ENCODE results near the gene SULT4A1.

DNA sequence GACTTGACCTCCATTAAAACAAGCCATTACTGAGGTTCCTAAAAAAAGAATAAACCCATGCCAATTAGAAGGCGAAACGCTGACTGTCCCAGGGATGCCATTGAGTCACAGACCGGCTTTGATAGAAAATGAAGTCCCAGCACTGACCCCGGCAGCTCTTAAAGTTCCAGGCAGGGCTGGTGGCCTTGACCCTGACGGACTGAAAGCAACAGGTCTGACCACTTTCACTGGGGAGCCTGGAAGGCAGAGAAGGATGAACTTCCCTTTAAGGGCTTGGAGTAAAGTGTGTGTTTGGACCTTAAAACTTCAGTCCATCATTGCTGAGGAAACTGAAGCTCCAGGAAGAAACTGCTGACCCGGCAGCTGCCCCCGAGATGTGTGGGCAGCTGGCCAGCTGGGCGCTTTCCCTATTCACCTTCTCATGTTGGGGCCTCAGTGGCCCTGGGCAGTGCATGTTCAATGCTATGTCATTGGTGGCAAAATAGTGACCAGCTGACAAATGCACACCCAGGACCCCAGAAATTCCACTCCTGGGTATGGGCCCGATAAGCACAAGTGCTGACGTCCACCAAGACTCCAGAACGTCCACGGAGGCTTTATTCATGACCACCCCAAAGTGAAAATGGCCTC, 31.3 kb downstream of the SULT4A1 start:
- TF ChIP-seq, protein P1, sequence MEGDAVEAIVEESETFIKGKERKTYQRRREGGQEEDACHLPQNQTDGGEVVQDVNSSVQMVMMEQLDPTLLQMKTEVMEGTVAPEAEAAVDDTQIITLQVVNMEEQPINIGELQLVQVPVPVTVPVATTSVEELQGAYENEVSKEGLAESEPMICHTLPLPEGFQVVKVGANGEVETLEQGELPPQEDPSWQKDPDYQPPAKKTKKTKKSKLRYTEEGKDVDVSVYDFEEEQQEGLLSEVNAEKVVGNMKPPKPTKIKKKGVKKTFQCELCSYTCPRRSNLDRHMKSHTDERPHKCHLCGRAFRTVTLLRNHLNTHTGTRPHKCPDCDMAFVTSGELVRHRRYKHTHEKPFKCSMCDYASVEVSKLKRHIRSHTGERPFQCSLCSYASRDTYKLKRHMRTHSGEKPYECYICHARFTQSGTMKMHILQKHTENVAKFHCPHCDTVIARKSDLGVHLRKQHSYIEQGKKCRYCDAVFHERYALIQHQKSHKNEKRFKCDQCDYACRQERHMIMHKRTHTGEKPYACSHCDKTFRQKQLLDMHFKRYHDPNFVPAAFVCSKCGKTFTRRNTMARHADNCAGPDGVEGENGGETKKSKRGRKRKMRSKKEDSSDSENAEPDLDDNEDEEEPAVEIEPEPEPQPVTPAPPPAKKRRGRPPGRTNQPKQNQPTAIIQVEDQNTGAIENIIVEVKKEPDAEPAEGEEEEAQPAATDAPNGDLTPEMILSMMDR (IDR thresholded peaks at IDR 0.05) = no peak
- TF ChIP-seq KDM1A (IDR thresholded peaks at IDR 0.05; ENCODE audit: low read depth) (no peak), SMC3 (IDR thresholded peaks at IDR 0.05) (no peak), POLR2A (IDR thresholded peaks at IDR 0.05; ENCODE audit: low read length) (no peak), PHF8 (IDR thresholded peaks at IDR 0.05; ENCODE audit: borderline replicate concordance, low read depth) (no peak), NR3C1 (IDR thresholded peaks at IDR 0.05) (no peak)

Data from A549 (cell line).